ENCODE results near the gene GPI. TPM values are rescaled to one million over a fixed set of nuclear protein-coding genes. Genes with fewer than 3 reads are reported as not detected.

GPI gene
- total and polyA plus RNA-seq, 2 of the 8 experiments (the other 6 are each of a cell fraction or from before 2014, with no cell fraction given) = 171 to 360 TPM

DNA sequence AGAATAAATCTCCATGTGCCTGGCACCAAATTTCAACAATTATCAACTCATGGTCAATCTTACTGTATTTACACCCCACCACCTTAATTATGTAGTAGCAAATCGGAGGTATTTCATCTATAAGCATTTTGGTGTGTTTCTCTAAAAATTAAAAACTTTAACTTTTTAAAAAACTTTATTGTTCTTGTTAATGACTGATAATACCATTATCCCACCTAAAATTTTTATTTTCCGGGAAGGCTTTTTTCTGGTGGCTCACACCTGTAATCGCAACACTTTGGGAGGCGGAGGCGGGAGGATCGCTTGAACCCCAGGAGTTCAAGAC, 38.8 kb downstream of the GPI start:
- CTCF ChIA-PET (ENCODE audit: partially characterized antibody) = no interaction called here
- POLR2A ChIA-PET (ENCODE audit: partially characterized antibody) = interaction anchor here (1.7 kb wide), 1 partner anchor 38 kb away, joined by 7 read pairs; no protein-coding TSS in a partner anchor
- peaks cover 0 to 31% of the 10 kb centered on the region in 2 experiments; a peak in 2 of 4 replicates for H3K79me2 ChIP-seq (ENCODE audit: control insufficient read depth in 1 of 2, insufficient read depth in 2 of 2, low read length in 2 of 2)
- H3K27me3 ChIP-seq (replicated peaks in 1 of 4; ENCODE audit: control insufficient read depth in 3 of 4, extremely low read depth in 1 of 4, insufficient read depth in 3 of 4, low read length in 3 of 4) = no peaks in the 10 kb centered on the region
- TF ChIP-seq CBX8 (IDR thresholded peaks at IDR 0.05; ENCODE audit: borderline replicate concordance, low read depth, low read length) (no peak), POU5F1 (IDR thresholded peaks at IDR 0.05; ENCODE audit: low read depth, low read length) (no peak), EP300 (IDR thresholded peaks at IDR 0.05; ENCODE audit: borderline replicate concordance in 1 of 2, low read depth in 2 of 2, low read length in 2 of 2) (no peak), KDM4A (IDR thresholded peaks at IDR 0.05; ENCODE audit: low read depth, low read length, severe bottlenecking) (no peak), KDM1A (IDR thresholded peaks at IDR 0.05; ENCODE audit: borderline replicate concordance, low read length) (no peak), CHD2 (IDR thresholded peaks at IDR 0.05; ENCODE audit: low read length) (no peak), SP1 (IDR thresholded peaks at IDR 0.05; ENCODE audit: low read depth, low read length) (no peak), TCF12 (IDR thresholded peaks at IDR 0.05; ENCODE audit: low read depth, low read length) (no peak), TEAD4 (IDR thresholded peaks at IDR 0.05; ENCODE audit: low read depth, low read length) (no peak), TAF7 (optimal IDR thresholded peaks at IDR 0.05; ENCODE audit: borderline replicate concordance, low read depth, low read length) (no peak), CBX5 (IDR thresholded peaks at IDR 0.05; ENCODE audit: low read depth, low read length) (no peak), RFX5 (IDR thresholded peaks at IDR 0.05; ENCODE audit: borderline replicate concordance, low read depth, low read length) (no peak)
- TF ChIP-seq, protein P1, sequence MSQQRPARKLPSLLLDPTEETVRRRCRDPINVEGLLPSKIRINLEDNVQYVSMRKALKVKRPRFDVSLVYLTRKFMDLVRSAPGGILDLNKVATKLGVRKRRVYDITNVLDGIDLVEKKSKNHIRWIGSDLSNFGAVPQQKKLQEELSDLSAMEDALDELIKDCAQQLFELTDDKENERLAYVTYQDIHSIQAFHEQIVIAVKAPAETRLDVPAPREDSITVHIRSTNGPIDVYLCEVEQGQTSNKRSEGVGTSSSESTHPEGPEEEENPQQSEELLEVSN (IDR thresholded peaks at IDR 0.05) = no peak
- no peak overlapping the region for H2BK12ac ChIP-seq (ENCODE audit: low read depth, low read length)
- no peak overlapping the region; a peak in 2 of 7 replicates for H3K9ac ChIP-seq (replicated peaks in 1 of 4; ENCODE audit: extremely low read depth in 1 of 4, low read depth in 3 of 4, low read length in 3 of 4)
- FAIRE-seq (no peak), DNase-seq (ENCODE audit: low read depth in 1 of 2, low spot score in 2 of 2) (no peak)
- H4K20me1 ChIP-seq (replicated peaks in 1 of 2; ENCODE audit: control insufficient read depth in 1 of 2, insufficient read depth in 2 of 2, low read length in 2 of 2) = peaks cover 0 to 4% of the 10 kb centered on the region in 2 experiments
- peaks cover 9 to 34% (median 18%) of the 10 kb centered on the region in 4 experiments for H3K36me3 ChIP-seq (ENCODE audit: control insufficient read depth in 2 of 4, insufficient read depth in 4 of 4, low read length in 3 of 4)
- no peak overlapping the region for H4K91ac ChIP-seq (replicated peaks; ENCODE audit: insufficient read length, low read length)
- no peak overlapping the region for H3K4ac ChIP-seq (replicated peaks; ENCODE audit: insufficient read length, low read depth, low read length)
- H3K79me1 ChIP-seq (ENCODE audit: low read depth, low read length) = no peaks in the 10 kb centered on the region; the same call in 1 of the 2 replicates
- H4K8ac ChIP-seq (ENCODE audit: extremely low read depth, insufficient read depth, low read length) = peak overlapping the region; percentile 69; the same call in 1 of the 2 replicates
- H2AFZ ChIP-seq (ENCODE audit: low read length) = peak overlapping the region; percentile 95; the same call in 1 of the 2 replicates
- H3K9me3 ChIP-seq (ENCODE audit: insufficient read depth in 2 of 2, low read depth in 1 of 2, low read length in 1 of 2) = no peaks in the 10 kb centered on the region
- H3K4me2 ChIP-seq (ENCODE audit: insufficient read depth in 1 of 2, low read depth in 2 of 2, low read length in 2 of 2) = peak overlapping the region; percentile 51 to 71; a peak in 3 of 4 replicates
- no peak overlapping the region for H4K5ac ChIP-seq (ENCODE audit: insufficient read length, low read depth, low read length)
- no peak overlapping the region for H3K27ac ChIP-seq (ENCODE audit: low read depth, low read length)
- no peak overlapping the region for H3K23ac ChIP-seq (ENCODE audit: insufficient read length)
- H2BK5ac ChIP-seq (ENCODE audit: low read depth, low read length) = no peak overlapping the region
- H2BK120ac ChIP-seq (replicated peaks; ENCODE audit: low read depth, low read length) = no peak overlapping the region
- no peak overlapping the region for H3K14ac ChIP-seq (ENCODE audit: insufficient read length)
- H3K4me3 ChIP-seq (ENCODE audit: extremely low read depth in 1 of 4, insufficient read depth in 2 of 4, low read depth in 3 of 4, low read length in 4 of 4) = peak overlapping the region; percentile 83 to 92 (median 88); a peak in 6 of 8 replicates
- WGBS, 2 experiments (ENCODE audit: extremely low coverage in 1 of 2, insufficient coverage in 1 of 2, insufficient read length in 1 of 2, insufficient replicate concordance in 2 of 2, low coverage in 1 of 2, low lambda C conversion rate in 2 of 2, missing lambda C conversion rate in 1 of 2) = 71% methylated on average over 6 of the region's 6 CpGs; no CpG with 5 or more reads in 1 of the 2 experiments
- no peak overlapping the region for H2BK15ac ChIP-seq (ENCODE audit: low read length)
- H3K4me1 ChIP-seq (replicated peaks in 1 of 4; ENCODE audit: control insufficient read depth in 3 of 4, insufficient read depth in 4 of 4, low read length in 3 of 4) = no peaks in the 10 kb centered on the region
- H2AK5ac ChIP-seq (ENCODE audit: low read depth, low read length) = no peak overlapping the region
- peak overlapping the region; percentile 64; the same call in 1 of the 2 replicates for H3K18ac ChIP-seq (ENCODE audit: extremely low read depth, low read length)
- no peak overlapping the region for H3K56ac ChIP-seq (replicated peaks; ENCODE audit: insufficient read length, low read depth, low read length)
- peaks cover 3% of the 10 kb centered on the region; the same call in 1 of the 2 replicates for H3K23me2 ChIP-seq (ENCODE audit: low read depth, low read length)
- 0 out of 2 replicates have a peak overlapping the region, but pooled peaks have one; percentile 21 for H2BK20ac ChIP-seq (ENCODE audit: low read length)
